NB4 (cell line): Measurements from ENCODE around the gene PSG3.
A peak's percentile ranks its signal among the peaks of the same experiment; 100 is the strongest.
"Not testable (repeated sequence)": the region's sequence is repeated elsewhere in the genome, so short reads cannot be mapped to it uniquely, and the experiment has no call there.

Source experiments
- DNase-seq: peaks from one replicate; pipeline ENCODE4 v3.0.0; 2010; ENCODE audit warnings: low read depth
- H3K4me3 ChIP-seq: one replicate; pipeline ENCODE4 v1.5.1; 2011; ENCODE audit warnings: mild to moderate bottlenecking, low read depth, low read length, moderate library complexity
- CTCF ChIP-seq: IDR thresholded peaks from one replicate; pipeline ENCODE4 v1.5.1; 2012; ENCODE audit warnings: low read depth, low read length
- MAX ChIP-seq: IDR thresholded peaks from 2 replicates; pipeline ENCODE4 v1.6.1; 2011; ENCODE audit warnings: low read depth, low read length
- MYC ChIP-seq: IDR thresholded peaks from 2 replicates; pipeline ENCODE4 v1.6.1; 2011; ENCODE audit warnings: low read depth, low read length
- POLR2A ChIP-seq: IDR thresholded peaks from 2 replicates; pipeline ENCODE4 v1.6.1; 2011; ENCODE audit warnings: mild to moderate bottlenecking; ENCODE audit not compliant: insufficient read length; ENCODE audit errors: extremely low read depth

Gene PSG3

GRCh38 chr19:42740381-42740780, at the start of gene PSG3:
Gene PSG3 (minus strand): TSS chr19:42740481. CDS start chr19:42740384, 97 bp downstream.
- not testable (repeated sequence) for H3K4me3 ChIP-seq

GRCh38 chr19:42788766-42789165, 48.5 kb upstream of the PSG3 start:
- DNase-seq, H3K4me3 ChIP-seq: not testable (repeated sequence)

More at GRCh38 chr19:42740381-42740780, at the start of gene PSG3:
- not testable (repeated sequence) for DNase-seq

- DNase-seq, H3K4me3 ChIP-seq: not testable (repeated sequence)
Measured at GRCh38 chr19:42787766-42788165, 47.5 kb upstream of the PSG3 start.

- H3K4me3 ChIP-seq: not testable (repeated sequence)
- TF ChIP-seq CTCF: peak; percentile 47
- peak; percentile 24 for DNase-seq
Measured at GRCh38 chr19:42776750-42777612, 36.7 kb upstream of the PSG3 start.

GRCh38 chr19:42774510-42775158, 34.4 kb upstream of the PSG3 start:
- not testable (repeated sequence) for DNase-seq, H3K4me3 ChIP-seq

- not testable (repeated sequence) for H3K4me3 ChIP-seq, DNase-seq
Measured at GRCh38 chr19:42767319-42767718, 27.0 kb upstream of the PSG3 start.

- DNase-seq, H3K4me3 ChIP-seq: not testable (repeated sequence)
Measured at GRCh38 chr19:42766871-42767270, 26.6 kb upstream of the PSG3 start.

GRCh38 chr19:42764836-42765235, 24.6 kb upstream of the PSG3 start:
- no peak for TF ChIP-seq MAX
- no peak for TF ChIP-seq CTCF
- no peak for TF ChIP-seq MYC
- TF ChIP-seq POLR2A: no peak
- DNase-seq: no peak
- no peak overlapping the region for H3K4me3 ChIP-seq

GRCh38 chr19:42762789-42763188, 22.5 kb upstream of the PSG3 start:
- no peak for TF ChIP-seq MAX
- TF ChIP-seq POLR2A: no peak
- TF ChIP-seq MYC: no peak
- TF ChIP-seq CTCF: no peak
- H3K4me3 ChIP-seq: no peak overlapping the region
- no peak for DNase-seq

- not testable (repeated sequence) for H3K4me3 ChIP-seq, DNase-seq
Measured at GRCh38 chr19:42761924-42762295, 21.6 kb upstream of the PSG3 start.

- H3K4me3 ChIP-seq, DNase-seq: not testable (repeated sequence)
Measured at GRCh38 chr19:42760954-42761923, 21.0 kb upstream of the PSG3 start.

- H3K4me3 ChIP-seq, DNase-seq: not testable (repeated sequence)
Measured at GRCh38 chr19:42758667-42759066, 18.4 kb upstream of the PSG3 start.

- not testable (repeated sequence) for DNase-seq, H3K4me3 ChIP-seq
Measured at GRCh38 chr19:42752246-42752645, 12.0 kb upstream of the PSG3 start.
